Endothelial cell (in vitro differentiated cells): ENCODE results near the gene ASB2. TPM values are rescaled to one million over a fixed set of nuclear protein-coding genes. Genes with fewer than 3 reads are reported as not detected.

Experiments used
- DNase-seq: peaks from one replicate; pipeline ENCODE4 v3.0.0; 2021; ENCODE audit warnings: low spot score
- H3K27ac Mint-ChIP-seq: one replicate; pipeline ENCODE4 v1.8.0; 2021; ENCODE audit warnings: mixed read lengths, inconsistent platforms; ENCODE audit not compliant: unreplicated experiment
- H3K27me3 Mint-ChIP-seq: one replicate; pipeline ENCODE4 v1.8.0; 2021; ENCODE audit warnings: mild to moderate bottlenecking, moderate library complexity, mixed read lengths, inconsistent platforms; ENCODE audit not compliant: unreplicated experiment
- H3K36me3 Mint-ChIP-seq: one replicate; pipeline ENCODE4 v1.8.0; 2021; ENCODE audit warnings: mild to moderate bottlenecking, low read depth, mixed read lengths, inconsistent platforms; ENCODE audit not compliant: unreplicated experiment
- H3K4me1 Mint-ChIP-seq: one replicate; pipeline ENCODE4 v1.8.0; 2021; ENCODE audit warnings: mild to moderate bottlenecking, mixed read lengths, inconsistent platforms; ENCODE audit not compliant: unreplicated experiment
- H3K4me3 Mint-ChIP-seq: one replicate; pipeline ENCODE4 v1.8.0; 2021; ENCODE audit warnings: mild to moderate bottlenecking, mixed read lengths, inconsistent platforms; ENCODE audit not compliant: unreplicated experiment
- H3K9me3 Mint-ChIP-seq: one replicate; pipeline ENCODE4 v1.8.0; 2021; ENCODE audit warnings: mixed read lengths, inconsistent platforms; ENCODE audit not compliant: unreplicated experiment
- CTCF ChIP-seq: fragments of 200-600 bp; sonication (generic); IDR thresholded peaks from one replicate; pipeline ENCODE4 v1.5.0; 2021; ENCODE audit warnings: antibody characterized with exemption; ENCODE audit not compliant: unreplicated experiment
- total RNA-seq: library from RNA; stranded (reverse); fragmentation: NEBNext Ultra II Directional; extraction: Animal tissue kit (Norgen Biotek cat#: 25700); gene quantifications from one replicate; pipeline ENCODE4 v1.2.1, GENCODE V29; 2021; ENCODE audit not compliant: unreplicated experiment

The ASB2 gene
- total RNA-seq, 1 donor from 2014 or later = not detected

GRCh38 chr14:93927800-93928145 lies 48.6 kb downstream of the ASB2 start:
- Mint-ChIP-seq H3K36me3 (no peaks in the 10 kb centered on the region), H3K27me3 (peaks cover 8% of the 10 kb centered on the region), H3K4me3 (no peak overlapping the region), H3K9me3 (no peaks in the 10 kb centered on the region), H3K27ac (no peak overlapping the region), H3K4me1 (no peaks in the 10 kb centered on the region)
- no peak for TF ChIP-seq CTCF
- no peak for DNase-seq

DNA sequence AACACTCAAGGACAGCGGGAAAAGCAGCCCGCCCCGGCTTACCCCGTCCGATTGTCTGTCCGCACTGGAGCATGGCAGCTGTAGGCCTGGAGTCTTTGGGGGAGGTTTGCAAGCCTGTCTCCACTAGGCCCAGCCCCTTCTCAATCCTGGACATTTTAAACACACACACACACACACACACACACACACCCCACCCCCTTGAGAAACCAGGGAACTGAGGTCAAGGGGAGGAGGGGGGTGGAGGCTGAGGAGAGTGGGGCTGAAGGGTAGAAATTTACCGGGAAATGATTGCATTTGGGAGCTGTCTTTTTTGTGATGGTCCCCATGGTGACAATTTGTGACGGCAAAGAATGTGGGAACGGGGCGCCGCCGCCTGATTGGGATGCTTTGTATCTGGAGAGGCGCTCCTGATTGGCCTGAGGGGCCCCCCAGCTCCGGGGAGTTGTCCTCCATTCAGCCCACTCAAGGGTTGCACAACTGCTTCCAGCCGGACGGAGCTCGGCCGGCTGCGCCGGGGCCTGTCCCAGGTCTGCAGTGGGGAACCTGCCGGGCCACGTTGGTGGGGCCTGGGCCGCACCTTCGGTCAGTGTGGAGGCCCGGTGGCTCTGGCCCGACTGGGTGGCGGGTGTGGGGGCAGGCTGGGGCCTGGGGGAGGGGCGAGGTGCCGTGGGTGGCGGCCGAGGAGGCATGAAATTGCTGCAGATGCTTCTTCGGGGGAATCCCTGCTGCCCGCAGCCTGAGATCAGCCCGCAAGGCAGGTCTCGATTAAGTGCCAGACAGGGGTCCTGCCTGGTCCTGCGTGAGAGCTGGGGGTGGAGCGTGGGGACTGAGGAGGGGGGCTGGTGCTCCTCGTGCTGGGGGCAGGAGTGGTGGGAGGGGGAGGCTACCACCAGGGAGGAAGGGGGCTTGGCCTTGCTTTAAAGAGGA lies 49.2 kb downstream of the ASB2 start, which contains the start of gene FAM181A:
Gene FAM181A (plus strand): TSS at position 472 of the 927 bp plus-strand sequence. CDS start 942 bp downstream, outside the sequence.
- no peaks in the 10 kb centered on the region for H3K36me3 Mint-ChIP-seq
- H3K9me3 Mint-ChIP-seq = no peaks in the 10 kb centered on the region
- no peak within 1 kb of the TSS for H3K4me3 Mint-ChIP-seq
- H3K4me1 Mint-ChIP-seq = no peaks in the 10 kb centered on the region
- H3K27ac Mint-ChIP-seq = no peak within 1 kb of the TSS
- no peak for DNase-seq
- peaks cover 7% of the 10 kb centered on the region for H3K27me3 Mint-ChIP-seq
- no peak for TF ChIP-seq CTCF

DNA sequence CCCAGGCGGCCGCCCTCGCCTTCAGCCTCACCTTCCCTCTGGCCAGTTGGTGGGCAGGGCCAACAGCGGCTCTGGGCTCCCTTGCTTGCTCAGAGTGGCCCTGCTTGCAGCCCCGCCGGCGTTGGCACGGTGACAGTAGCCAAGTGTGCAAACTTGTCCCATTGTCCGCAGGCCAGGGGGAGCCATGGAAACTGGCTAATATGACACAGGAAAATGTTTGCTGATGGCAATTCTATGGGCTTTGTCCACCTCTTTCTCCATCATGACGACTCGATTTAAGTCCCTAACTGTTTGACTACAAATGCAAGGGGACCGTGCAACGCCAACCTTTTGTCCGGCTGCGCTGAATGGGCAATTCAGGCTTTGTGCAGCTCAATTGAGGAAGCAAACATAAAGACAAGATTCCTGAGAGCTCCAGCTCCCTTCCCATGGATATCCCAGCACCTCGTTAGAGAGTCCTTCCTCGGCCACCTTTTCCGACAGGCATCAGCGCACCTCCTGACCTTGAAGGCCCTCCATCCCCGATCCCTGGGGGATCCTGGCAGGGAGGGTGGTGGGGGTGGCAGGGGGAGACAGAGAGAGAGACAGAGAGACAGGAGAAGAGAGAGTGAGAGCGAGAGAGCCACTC lies 50.0 kb downstream of the ASB2 start:
- H3K4me1 Mint-ChIP-seq = no peaks in the 10 kb centered on the region
- peaks cover 7% of the 10 kb centered on the region for H3K27me3 Mint-ChIP-seq
- no peak for TF ChIP-seq CTCF
- H3K4me3 Mint-ChIP-seq = no peak overlapping the region
- no peak overlapping the region for H3K27ac Mint-ChIP-seq
- H3K36me3 Mint-ChIP-seq = no peaks in the 10 kb centered on the region
- DNase-seq = no peak
- no peaks in the 10 kb centered on the region for H3K9me3 Mint-ChIP-seq

- Mint-ChIP-seq H3K27me3 (peaks cover 10% of the 10 kb centered on the region), H3K9me3 (no peaks in the 10 kb centered on the region), H3K27ac (no peak overlapping the region), H3K4me1 (no peaks in the 10 kb centered on the region), H3K4me3 (no peak overlapping the region), H3K36me3 (no peaks in the 10 kb centered on the region)
- TF ChIP-seq CTCF = no peak
- DNase-seq = no peak
These were observed 50.9 kb downstream of the ASB2 start for GRCh38 chr14:93925374-93925895.
